ENCODE results near the gene LRMDA.

- TF ChIP-seq REST (IDR thresholded peaks at IDR 0.05; ENCODE audit: low read depth): no peak
- no peak for TF ChIP-seq CTCF (IDR thresholded peaks at IDR 0.05 in 2 of 3, conservative IDR thresholded peaks at IDR 0.05 in 1 of 3; ENCODE audit: borderline replicate concordance in 1 of 3, insufficient read depth in 1 of 3, low read depth in 2 of 3, low read length in 2 of 3)
- no peak for TF ChIP-seq POLR2A (IDR thresholded peaks at IDR 0.05; ENCODE audit: borderline replicate concordance, extremely low read depth, insufficient read depth, insufficient read length)
- no peak for TF ChIP-seq POLR2AphosphoS5 (IDR thresholded peaks at IDR 0.05; ENCODE audit: low read depth, low read length)
- TF ChIP-seq EZH2phosphoT487 (IDR thresholded peaks at IDR 0.05; ENCODE audit: borderline replicate concordance): no peak
- no peak for TF ChIP-seq EGR1 (IDR thresholded peaks at IDR 0.05; ENCODE audit: low read depth)
- TF ChIP-seq ZNF274 (IDR thresholded peaks at IDR 0.05; ENCODE audit: low read depth, low read length): no peak
- no peak for TF ChIP-seq RAD21 (IDR thresholded peaks at IDR 0.05; ENCODE audit: low read depth)
- no peak for TF ChIP-seq SRF (IDR thresholded peaks at IDR 0.05; ENCODE audit: low read depth)
- no peak for TF ChIP-seq SP1 (IDR thresholded peaks at IDR 0.05; ENCODE audit: low read depth)
- TF ChIP-seq ZFX (IDR thresholded peaks at IDR 0.05): no peak
- TF ChIP-seq TCF7L2 (IDR thresholded peaks at IDR 0.05; ENCODE audit: borderline replicate concordance, extremely low read depth, insufficient read depth, insufficient read length): no peak
Measured at GRCh38 chr10:76185471-76186301, 754.3 kb downstream of the LRMDA start.

All from HCT116 (cell line).